Stimulated activated effector memory CD8-positive, alpha-beta T cell treated with anti-CD3 and anti-CD28 coated beads, Interleukin-12 subunit alpha, Interleukin-12 subunit beta, amount 100 ng/mL, for 72 hours (primary cell): ENCODE results near the gene PNKD.

Experiments used
- ATAC-seq: fragments of 150-1000 bp; cut with Tn5 transposase; 2 replicates; pipeline ENCODE4 v1.10.0; 2021
- DNase-seq, 2 donors: peaks; one replicate each; pipeline ENCODE4 v3.0.0; 2021 to 2022; ENCODE audit warnings: low spot score in 2 of 2
- H3K27ac Mint-ChIP-seq: one replicate; pipeline ENCODE4 v1.8.0; 2022; ENCODE audit warnings: mild to moderate bottlenecking, mixed read lengths
- H3K36me3 Mint-ChIP-seq: one replicate; pipeline ENCODE4 v1.8.0; 2022; ENCODE audit warnings: mild to moderate bottlenecking, mixed read lengths
- H3K4me1 Mint-ChIP-seq: one replicate; pipeline ENCODE4 v1.8.0; 2022; ENCODE audit warnings: mixed read lengths
- H3K4me3 Mint-ChIP-seq: one replicate; pipeline ENCODE4 v1.8.0; 2022; ENCODE audit warnings: mild to moderate bottlenecking, mixed read lengths
- H3K9me3 Mint-ChIP-seq: one replicate; pipeline ENCODE4 v1.8.0; 2022; ENCODE audit warnings: mixed read lengths

PNKD gene

DNA sequence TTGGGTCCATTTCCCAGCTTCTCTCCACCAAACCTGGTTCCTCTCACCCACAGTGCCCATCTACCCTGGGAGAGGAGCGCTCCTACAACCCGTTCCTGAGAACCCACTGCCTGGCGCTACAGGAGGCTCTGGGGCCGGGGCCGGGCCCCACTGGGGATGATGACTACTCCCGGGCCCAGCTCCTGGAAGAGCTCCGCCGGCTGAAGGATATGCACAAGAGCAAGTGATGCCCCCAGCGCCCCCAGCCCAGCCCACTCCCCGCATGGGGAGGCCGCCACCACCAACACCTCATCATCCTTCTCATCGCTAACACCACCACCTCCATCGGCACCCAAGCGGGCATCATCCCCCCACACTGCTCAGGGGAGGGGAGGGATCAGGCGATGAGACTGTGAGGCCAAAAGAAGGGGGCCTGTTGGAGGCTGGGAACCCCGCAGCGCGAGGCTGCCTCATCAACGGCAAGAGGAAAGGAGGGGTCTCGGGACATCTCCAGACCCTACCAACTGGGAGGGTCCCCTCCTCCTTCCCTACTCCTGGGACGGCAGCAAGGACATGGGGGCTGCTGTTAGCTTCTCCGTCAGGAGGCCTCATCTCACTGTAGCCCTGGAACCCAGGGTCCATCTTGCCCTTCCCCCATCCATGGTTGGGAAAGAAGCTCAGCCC lies 74.6 kb downstream of the PNKD start:
- no peak overlapping the region for H3K27ac Mint-ChIP-seq
- ATAC-seq = no peak
- peaks cover 5% of the 10 kb centered on the region for H3K36me3 Mint-ChIP-seq
- H3K4me1 Mint-ChIP-seq = no peaks in the 10 kb centered on the region
- DNase-seq = no peak
- H3K4me3 Mint-ChIP-seq = no peak overlapping the region
- H3K9me3 Mint-ChIP-seq = no peaks in the 10 kb centered on the region

DNA sequence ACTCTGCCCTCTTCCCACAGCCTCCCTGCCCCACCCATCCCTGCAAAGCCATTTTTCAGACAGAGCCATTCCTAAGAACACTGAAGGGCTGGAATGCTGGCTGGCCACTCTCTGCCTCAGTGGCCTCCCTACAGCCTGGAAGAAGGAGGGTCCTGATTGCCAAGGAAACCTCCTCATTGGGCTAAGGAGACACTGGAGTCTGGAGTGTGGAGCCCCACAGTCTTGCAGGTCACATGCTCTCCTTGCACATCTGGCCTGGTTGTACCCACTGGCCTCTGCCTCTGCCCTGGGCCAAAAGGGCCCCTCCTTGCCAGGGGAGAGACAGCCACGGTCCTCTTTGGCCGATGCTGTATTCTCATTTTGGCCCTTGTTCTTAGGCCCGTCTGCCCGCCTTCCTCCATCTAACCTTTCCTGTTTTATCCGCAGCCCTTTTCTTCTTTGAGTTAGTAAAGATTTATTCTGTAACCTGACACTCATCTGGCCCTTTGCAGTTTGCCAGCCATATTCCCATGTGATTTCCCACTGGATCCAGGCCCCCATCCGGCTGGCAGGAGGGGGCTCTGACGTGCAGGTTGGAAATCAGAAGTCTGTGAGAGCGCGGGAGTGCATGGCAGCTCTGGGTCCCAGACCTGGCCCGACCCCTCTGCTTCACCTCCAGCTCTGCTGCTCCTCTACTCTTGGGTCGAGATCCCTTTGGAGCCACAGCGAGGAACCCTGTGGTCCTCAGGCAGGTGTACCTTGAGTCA lies 75.3 kb downstream of the PNKD start:
- DNase-seq (no peak), ATAC-seq (no peak)
- no peaks in the 10 kb centered on the region for H3K9me3 Mint-ChIP-seq
- H3K4me3 Mint-ChIP-seq = no peak overlapping the region
- H3K27ac Mint-ChIP-seq = peak overlapping the region; percentile 83
- H3K4me1 Mint-ChIP-seq = no peaks in the 10 kb centered on the region
- H3K36me3 Mint-ChIP-seq = peaks cover 5% of the 10 kb centered on the region

- ATAC-seq = no peak
- Mint-ChIP-seq H3K9me3 (peaks cover 4% of the 10 kb centered on the region), H3K27ac (no peak overlapping the region), H3K36me3 (peaks cover 5% of the 10 kb centered on the region), H3K4me3 (no peak overlapping the region), H3K4me1 (no peaks in the 10 kb centered on the region)
- DNase-seq = no peak
These were observed 76.9 kb downstream of the PNKD start for GRCh38 chr2:218347172-218347571.

DNA sequence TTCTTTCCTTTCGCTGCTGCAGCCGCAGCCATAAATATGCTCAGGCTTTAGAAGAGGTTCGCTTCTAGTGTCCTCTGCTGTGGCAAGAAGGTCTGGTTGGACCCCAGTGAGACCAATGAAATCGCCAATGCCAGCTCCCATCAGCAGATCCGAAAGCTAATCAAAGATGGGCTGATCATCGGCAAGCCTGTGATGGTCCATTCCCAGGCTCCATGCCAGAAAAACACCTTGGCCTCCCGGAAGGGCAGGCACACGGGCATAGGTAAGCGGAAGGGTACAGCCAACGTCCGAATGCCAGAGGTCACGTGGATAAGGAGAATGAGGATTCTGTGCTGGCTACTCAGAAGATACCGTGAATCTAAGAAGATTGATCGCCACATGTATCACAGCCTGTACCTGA lies 83.7 kb downstream of the PNKD start:
- DNase-seq = no peak

DNA sequence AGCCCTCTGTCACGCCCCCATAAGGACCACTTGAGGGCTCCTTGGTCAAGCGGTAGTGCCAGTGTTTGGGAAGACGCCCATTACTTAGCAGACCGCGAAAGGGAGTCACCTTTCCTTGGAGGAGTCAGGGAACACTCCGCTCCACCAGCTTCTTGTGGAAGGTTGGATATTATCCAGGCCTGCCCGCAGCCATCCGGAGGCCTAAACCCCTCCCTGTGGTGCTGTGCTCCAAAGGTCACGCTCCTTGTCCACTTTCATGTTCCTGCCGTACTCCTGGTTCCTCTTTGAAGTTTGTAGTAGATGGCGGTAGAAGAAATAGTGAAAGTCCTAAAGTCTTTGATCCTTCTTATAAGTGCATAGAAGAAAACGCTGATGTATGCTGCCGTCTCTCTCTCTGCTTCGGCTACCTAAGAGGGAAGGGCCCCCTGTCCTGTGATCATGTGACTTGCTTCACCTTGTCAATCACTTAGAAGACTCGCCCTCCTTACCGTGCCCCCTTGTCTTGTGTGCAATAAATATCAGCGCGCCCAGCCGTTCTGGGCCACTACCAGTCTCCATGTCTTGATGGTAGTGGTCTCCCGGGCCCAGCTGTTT lies 84.6 kb downstream of the PNKD start:
- no peaks in the 10 kb centered on the region for H3K36me3 Mint-ChIP-seq

More for the DNA sequence above, 83.7 kb downstream of the PNKD start:
- H3K27ac Mint-ChIP-seq = no peak overlapping the region
- no peaks in the 10 kb centered on the region for H3K4me1 Mint-ChIP-seq
- peaks cover 6% of the 10 kb centered on the region for H3K9me3 Mint-ChIP-seq
- no peak for ATAC-seq
- no peak overlapping the region for H3K4me3 Mint-ChIP-seq
- H3K36me3 Mint-ChIP-seq = no peaks in the 10 kb centered on the region

DNA sequence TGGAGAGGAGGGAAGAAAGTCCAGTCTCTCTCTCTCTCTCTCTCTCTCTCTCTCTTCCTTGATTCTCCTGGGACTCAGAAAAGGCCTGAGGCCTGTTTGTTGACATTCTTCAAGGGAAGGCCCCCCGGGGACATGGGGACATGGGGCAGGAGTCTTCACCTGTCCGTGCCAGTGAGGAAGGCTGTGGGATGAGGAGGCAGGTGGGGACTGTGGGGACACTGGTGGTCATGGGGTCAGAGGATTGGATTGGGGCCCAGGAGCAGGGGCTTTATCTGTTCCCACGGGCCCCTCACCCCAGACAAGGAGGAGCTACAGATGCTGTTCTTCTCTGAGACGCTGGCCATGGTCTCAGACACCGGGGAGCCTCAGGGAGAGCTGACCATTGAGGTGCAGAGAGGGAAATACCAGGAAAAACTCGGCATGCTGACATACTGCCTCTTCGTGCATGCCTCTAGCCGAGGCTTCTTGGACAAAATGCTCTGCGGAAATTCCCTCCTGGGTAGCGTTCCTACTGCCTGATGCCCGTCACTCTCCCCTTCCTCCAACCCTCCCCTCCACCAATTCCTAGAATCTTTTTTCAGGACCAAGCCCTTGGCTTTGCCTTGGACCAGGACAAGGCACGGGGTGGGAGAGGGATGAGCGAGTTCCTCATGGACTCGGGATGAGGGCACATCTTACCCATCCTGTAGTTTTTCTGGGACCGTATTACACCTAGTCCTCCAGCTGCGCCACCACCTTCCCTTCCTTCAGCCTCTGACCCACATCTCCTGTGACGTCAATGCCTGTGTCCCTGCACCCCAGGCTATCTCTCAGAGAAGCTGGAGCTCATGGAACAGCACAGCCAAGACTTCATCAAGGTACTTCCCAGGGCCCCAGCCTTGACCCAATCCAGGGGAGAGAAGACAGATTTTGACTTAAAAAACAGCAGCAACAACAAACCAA lies 87.2 kb downstream of the PNKD start:
- Mint-ChIP-seq H3K27ac (no peak overlapping the region), H3K4me3 (no peak overlapping the region), H3K9me3 (peaks cover 1% of the 10 kb centered on the region), H3K4me1 (no peaks in the 10 kb centered on the region), H3K36me3 (no peaks in the 10 kb centered on the region)
- ATAC-seq (no peak), DNase-seq (no peak)

More for the DNA sequence above, 84.6 kb downstream of the PNKD start:
- H3K9me3 Mint-ChIP-seq = peaks cover 6% of the 10 kb centered on the region
- H3K4me3 Mint-ChIP-seq = no peak overlapping the region
- H3K4me1 Mint-ChIP-seq = no peaks in the 10 kb centered on the region
- no peak for DNase-seq
- H3K27ac Mint-ChIP-seq = no peak overlapping the region
- no peak for ATAC-seq

- Mint-ChIP-seq H3K9me3 (no peaks in the 10 kb centered on the region), H3K27ac (no peak overlapping the region), H3K4me1 (no peaks in the 10 kb centered on the region), H3K36me3 (no peaks in the 10 kb centered on the region), H3K4me3 (no peak overlapping the region)
- DNase-seq = no peak
- no peak for ATAC-seq
These were observed 90.1 kb downstream of the PNKD start for GRCh38 chr2:218360453-218360852.

GRCh38 chr2:218362606-218363005 lies 92.3 kb downstream of the PNKD start:
- H3K9me3 Mint-ChIP-seq = no peaks in the 10 kb centered on the region
- no peaks in the 10 kb centered on the region for H3K36me3 Mint-ChIP-seq
- no peak overlapping the region for H3K4me3 Mint-ChIP-seq
- H3K4me1 Mint-ChIP-seq = peaks cover 7% of the 10 kb centered on the region
- DNase-seq (no peak), ATAC-seq (no peak)
- H3K27ac Mint-ChIP-seq = peak overlapping the region; percentile 52

DNA sequence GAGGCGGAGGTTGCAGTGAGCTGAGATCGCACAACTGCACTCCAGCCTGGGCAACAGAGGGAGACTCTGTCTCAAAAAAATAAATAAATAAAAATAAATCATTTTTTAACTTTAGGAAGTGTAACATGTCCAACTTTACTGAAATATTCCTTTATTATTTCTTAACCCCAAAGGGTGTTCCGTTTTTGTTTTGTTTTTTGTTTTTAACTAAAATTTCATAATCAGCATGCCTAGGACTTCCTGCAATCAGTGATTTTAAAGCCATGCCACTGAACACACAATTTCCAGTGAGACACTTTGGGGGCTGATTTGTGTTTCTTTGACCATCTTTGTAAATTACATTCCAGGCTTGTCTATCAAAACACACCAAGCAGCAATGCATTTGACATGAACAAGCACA lies 93.4 kb downstream of the PNKD start:
- H3K27ac Mint-ChIP-seq = no peak overlapping the region
- no peaks in the 10 kb centered on the region for H3K9me3 Mint-ChIP-seq
- no peaks in the 10 kb centered on the region for H3K36me3 Mint-ChIP-seq
- H3K4me1 Mint-ChIP-seq = peaks cover 7% of the 10 kb centered on the region
- DNase-seq (no peak), ATAC-seq (no peak)
- H3K4me3 Mint-ChIP-seq = no peak overlapping the region

- H3K36me3 Mint-ChIP-seq = no peaks in the 10 kb centered on the region
- H3K4me3 Mint-ChIP-seq = no peak overlapping the region
- ATAC-seq (no peak), DNase-seq (no peak)
- H3K4me1 Mint-ChIP-seq = peaks cover 7% of the 10 kb centered on the region
- H3K9me3 Mint-ChIP-seq = no peaks in the 10 kb centered on the region
- H3K27ac Mint-ChIP-seq = no peak overlapping the region
These were observed 93.9 kb downstream of the PNKD start for GRCh38 chr2:218364196-218364595.

DNA sequence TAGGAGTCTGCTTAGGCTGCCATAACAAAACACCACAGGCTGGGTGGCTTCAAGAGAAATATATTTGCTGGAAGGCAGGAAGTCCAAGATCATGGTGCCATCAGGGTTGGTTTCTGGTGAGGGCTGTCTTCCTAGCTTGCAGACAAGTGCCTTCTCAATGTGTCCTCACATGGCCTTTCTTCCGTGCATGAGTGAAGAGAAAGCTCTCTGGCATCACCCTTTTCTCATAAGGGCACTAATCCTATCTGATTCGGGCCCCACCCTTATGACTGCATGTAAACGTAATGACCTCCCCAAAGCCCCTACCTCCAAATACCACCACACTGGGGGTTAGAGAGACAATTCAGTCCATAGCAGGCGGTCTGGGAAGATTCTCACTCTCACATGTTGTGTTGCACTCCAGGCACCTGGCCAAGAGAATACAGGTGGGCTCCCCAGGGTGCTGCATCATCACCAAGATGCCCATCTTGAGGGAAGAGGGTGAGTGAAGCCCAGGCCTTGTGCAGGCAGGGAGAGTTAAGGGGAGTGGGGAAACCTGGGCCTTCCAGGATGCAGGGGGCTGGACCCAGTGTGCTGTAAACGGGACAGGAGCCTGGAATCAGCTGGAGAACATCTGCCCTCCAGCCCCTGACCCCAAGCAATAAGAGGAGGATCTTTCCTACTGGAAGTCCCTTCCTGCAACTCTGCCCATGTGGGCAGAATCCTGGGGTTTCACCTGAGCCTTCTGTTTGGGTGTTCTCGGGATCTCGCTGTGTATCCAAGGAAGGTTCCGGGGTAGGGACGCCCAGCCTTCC lies 96.5 kb downstream of the PNKD start:
- Mint-ChIP-seq H3K4me1 (peaks cover 7% of the 10 kb centered on the region), H3K9me3 (no peaks in the 10 kb centered on the region), H3K36me3 (no peaks in the 10 kb centered on the region), H3K4me3 (peak overlapping the region; percentile 74), H3K27ac (peak overlapping the region; percentile 94)
- ATAC-seq (no peak), DNase-seq (no peak)

GRCh38 chr2:218367415-218368149 lies 97.3 kb downstream of the PNKD start:
- peak; percentile 72 to 89 for DNase-seq
- H3K27ac Mint-ChIP-seq = peak overlapping the region; percentile 94
- peak overlapping the region; percentile 74 for H3K4me3 Mint-ChIP-seq

DNA sequence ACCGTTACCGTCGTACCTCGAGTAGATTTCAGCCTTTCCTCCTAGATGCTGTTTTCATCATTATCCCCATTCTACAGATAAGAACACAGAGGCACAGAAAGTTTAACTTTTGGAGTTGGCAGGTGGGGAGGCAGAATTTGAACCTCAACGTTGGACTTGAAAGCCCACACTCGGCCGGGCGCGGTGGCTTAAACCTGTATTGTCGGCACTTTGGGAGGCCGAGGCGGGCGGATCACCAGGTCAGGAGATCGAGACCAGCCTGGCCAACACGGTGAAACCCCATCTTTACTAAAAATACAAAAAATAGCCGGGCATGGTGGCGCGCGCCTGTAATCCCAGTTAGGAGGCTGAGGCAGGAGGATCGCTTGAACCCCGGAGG lies 97.8 kb downstream of the PNKD start:
- peaks cover 7% of the 10 kb centered on the region for H3K4me1 Mint-ChIP-seq
- peak overlapping the region; percentile 94 for H3K27ac Mint-ChIP-seq
- no peak for ATAC-seq
- H3K4me3 Mint-ChIP-seq = peak overlapping the region; percentile 74
- H3K9me3 Mint-ChIP-seq = no peaks in the 10 kb centered on the region
- no peaks in the 10 kb centered on the region for H3K36me3 Mint-ChIP-seq
- no peak for DNase-seq

More at GRCh38 chr2:218367415-218368149, 97.3 kb downstream of the PNKD start:
- ATAC-seq = peak; percentile 94
- Mint-ChIP-seq H3K9me3 (no peaks in the 10 kb centered on the region), H3K4me1 (peaks cover 7% of the 10 kb centered on the region), H3K36me3 (no peaks in the 10 kb centered on the region)

DNA sequence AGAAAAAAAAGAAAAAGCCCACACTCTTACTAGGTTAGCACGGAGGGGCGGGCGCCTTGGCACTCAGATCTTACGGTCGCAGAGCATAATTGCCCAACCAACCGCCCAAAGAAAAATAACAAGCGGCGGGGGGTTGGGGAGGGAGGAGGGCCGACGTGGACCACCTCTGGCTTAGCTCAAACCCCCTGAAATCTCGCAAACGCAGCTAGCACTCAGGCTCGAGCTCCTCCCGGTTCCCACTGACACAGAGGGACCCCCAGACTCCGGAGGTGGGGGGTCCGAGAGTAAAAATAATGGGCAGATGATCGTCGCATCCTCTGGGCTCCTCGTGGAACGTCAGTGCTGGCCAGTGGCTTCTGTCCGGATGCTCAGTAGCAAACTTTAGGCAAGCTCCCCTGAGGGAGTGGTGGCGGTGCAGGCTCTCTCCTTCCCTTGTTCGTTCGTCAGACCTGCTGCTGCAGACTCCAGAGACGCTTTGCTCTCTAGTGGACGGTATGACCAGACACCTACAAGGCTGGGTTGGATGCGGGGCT lies 98.4 kb downstream of the PNKD start:
- Mint-ChIP-seq H3K9me3 (no peaks in the 10 kb centered on the region), H3K27ac (no peak overlapping the region), H3K36me3 (no peaks in the 10 kb centered on the region), H3K4me3 (peak overlapping the region; percentile 74), H3K4me1 (peaks cover 7% of the 10 kb centered on the region)
- ATAC-seq (no peak), DNase-seq (no peak)
